Measurements from ENCODE around the gene HAUS3.
A peak's percentile ranks its signal among the peaks of the same experiment; 100 is the strongest.

The HAUS3 gene

DNA sequence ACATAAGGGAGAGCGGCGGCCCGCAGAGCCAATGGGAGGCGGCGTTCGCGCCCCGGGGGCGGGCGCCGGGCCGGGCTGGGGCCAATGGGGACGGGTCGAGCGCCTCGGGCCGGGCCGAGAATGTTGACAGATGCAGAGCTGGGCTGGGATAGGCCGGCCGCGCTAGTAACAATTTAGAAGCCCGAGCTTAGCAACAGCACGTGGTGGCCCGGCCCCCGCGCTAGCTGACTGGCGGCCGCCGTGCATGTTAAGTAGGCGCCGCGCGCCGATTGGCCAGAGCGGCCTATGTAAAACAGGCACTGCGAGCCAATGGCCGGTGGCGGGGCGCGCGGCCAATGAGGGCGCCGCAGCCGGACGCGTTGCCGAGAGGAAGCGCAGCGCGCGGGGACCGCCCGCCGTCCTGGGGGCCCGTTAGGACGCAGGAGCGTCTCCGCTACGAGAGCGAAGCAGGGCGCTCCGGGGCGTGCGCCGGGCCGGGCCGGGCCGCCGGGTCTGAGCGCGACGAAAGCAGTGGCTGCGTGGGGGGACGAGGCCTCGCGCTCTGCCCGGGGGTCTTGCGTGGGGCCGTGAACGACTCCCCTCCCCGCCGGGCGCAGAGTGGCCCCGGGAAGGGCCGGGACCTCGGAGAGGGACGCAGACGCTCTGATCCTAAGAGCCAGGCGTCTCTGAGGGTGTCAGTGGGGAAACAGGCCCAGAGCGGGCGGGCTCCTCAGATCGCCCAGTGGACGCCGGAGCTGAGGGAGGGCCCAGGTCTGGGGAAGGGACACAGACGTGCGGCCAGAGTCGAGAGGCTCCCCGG is 20.4 kb upstream of the HAUS3 start:
- DNase-seq = peak; percentile 97

DNA sequence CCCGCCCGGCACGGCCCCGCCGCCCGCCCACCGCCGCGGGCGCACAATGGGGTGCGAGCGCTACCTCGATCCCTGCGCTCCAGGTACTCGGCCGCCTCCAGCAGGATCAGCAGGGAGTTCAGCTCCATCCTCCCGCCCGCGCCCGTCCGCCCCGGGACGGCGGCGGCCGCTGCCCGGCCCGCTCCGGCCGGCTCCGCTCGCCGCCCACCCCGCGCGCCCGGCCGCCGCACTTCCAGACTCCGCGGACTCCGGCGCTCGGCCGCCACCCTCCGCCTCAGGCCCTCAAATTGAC is 19.9 kb upstream of the HAUS3 start, which contains the start of gene MXD4:
MXD4 (minus strand) TSS at position 257 of the 292 bp plus-strand sequence; CDS start at position 128, 129 bp downstream.
- DNase-seq = no peak

DNA sequence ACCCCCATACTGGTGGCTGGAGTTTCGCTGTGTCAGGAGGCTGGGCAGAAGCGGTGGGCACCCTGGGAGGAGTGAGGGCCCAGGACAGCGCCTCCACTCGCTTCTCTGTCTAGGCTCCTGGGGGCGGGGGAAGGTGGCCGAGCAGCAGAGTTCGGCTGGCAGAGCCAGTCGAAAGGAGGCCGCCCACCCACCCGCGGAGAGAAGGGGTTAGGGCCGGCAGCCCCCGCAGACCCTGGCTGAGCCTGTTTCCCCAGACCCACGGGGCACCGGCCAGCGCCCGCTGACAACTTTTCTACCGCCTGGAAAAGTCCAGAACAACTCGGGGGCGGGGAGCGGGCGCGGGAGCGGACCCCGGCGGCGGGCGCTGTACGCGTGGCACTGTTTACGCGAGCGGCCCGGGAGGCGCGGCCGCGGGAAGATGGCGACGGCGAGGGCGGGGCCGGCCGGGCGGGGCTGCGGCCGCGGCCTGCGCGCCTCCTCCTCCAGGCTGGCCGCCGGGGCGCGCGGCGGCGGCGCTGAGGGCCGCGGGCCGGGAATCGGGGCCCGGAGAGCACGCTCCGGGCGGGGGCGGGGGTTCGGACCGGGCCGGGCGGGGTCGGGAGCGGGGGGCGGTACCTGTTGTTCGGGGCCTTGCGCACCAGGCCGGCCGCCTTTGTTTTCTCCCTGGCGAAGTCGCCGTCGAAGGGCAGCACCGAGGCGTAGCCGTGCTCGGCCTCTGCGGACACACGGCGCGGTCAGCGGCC is 19.4 kb upstream of the HAUS3 start:
- DNase-seq = peak; percentile 35

DNA sequence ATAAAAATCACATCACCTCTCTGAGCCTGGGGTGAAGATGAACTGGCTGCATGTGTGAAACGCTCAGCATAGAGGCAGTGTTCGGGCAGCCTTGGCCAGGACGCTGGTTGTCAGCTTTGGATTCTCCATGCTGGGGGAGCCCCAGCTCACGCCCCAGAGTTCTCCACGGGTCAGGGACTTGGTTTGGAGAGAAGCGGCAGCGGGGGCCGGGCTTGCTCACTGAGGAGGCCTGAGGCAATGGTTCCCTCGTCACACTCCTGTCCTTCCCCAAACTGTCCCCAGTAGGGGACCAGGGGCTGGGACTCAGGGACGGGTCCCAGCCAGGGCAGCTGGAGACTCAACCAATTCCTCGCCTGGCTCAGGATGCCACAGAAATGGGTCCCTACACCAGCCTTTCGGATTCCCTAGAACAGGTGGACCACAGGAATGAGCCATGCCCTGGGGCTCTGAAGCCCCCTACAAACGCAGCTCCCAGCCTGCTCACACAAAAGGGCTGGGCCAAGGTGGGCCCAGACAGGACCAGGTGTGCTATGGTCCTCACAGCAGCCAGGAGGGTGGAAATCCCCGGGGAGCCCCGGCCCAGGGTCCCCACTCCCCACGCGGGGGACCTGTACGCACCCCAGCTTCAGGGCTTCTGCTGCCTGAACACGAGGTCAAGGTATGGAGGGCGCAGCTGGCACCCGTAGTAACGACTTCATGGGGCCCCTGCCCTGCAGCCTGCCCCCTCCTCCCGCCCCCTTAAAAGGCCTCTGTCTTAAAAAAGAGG is 18.6 kb upstream of the HAUS3 start:
- DNase-seq = no peak

DNA sequence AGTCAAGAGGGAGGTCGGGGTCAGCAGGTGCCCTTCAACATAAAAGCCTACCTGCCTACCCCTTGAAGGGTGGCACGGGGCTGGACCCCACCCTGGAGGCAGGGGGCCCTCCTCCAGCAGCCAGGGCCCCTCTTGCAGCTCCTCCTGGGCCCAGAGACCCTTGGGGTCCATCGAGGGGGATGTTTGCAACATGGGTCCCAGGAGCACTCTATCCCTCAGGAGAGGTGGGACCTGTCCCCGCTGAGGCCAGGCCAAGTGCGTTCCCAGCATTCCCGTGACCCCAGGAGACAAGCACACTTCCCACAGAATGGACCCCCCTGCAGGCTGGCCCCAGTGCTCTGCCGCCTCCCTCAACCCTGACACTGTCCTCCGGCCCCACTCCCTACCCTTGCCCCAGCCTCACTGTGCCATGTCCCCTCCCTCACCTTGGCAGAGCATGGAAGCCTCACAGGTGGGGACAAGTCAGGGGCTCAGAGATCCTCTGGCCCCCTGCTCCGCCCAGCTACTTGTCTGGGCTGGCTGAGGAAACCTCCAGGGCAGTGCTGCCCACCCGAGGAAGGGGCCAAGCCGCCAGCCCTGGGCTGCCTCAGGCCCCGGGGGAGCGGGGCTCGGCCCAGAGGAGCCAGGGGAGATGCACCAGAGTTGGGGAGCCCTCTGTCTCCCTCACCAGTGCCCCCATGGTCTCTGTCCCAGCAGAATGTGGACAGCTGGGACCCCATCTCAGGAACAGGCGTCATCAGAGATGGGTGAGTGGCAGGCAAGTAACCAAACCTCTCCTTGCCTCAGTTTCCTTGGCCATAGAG is 17.8 kb upstream of the HAUS3 start:
- DNase-seq = no peak

DNA sequence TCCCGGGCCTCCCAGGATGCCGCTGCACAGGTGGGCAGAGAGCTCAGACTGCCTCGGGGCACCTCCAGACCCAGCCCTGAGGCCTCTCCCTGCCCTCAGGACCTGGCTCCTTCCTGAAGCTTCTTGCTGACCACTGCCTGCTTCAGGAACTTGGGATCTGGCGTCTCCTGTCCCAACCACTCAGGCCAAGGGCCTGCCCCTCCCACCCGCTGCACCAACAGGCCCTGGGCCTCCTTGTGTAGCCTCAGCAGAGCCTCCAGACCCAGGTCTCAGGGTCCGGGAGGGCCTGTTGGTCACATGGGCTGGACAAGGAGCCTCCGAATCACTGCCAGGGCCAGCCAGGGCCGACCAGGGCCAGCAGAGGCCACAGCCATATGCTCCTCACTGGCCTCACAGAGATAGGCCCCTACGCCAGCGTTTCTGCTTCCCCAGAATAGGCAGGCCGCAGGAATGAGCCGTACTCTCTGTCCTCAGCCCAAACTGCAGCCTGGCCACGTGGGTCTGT is 17.2 kb upstream of the HAUS3 start:
- no peak for DNase-seq

DNA sequence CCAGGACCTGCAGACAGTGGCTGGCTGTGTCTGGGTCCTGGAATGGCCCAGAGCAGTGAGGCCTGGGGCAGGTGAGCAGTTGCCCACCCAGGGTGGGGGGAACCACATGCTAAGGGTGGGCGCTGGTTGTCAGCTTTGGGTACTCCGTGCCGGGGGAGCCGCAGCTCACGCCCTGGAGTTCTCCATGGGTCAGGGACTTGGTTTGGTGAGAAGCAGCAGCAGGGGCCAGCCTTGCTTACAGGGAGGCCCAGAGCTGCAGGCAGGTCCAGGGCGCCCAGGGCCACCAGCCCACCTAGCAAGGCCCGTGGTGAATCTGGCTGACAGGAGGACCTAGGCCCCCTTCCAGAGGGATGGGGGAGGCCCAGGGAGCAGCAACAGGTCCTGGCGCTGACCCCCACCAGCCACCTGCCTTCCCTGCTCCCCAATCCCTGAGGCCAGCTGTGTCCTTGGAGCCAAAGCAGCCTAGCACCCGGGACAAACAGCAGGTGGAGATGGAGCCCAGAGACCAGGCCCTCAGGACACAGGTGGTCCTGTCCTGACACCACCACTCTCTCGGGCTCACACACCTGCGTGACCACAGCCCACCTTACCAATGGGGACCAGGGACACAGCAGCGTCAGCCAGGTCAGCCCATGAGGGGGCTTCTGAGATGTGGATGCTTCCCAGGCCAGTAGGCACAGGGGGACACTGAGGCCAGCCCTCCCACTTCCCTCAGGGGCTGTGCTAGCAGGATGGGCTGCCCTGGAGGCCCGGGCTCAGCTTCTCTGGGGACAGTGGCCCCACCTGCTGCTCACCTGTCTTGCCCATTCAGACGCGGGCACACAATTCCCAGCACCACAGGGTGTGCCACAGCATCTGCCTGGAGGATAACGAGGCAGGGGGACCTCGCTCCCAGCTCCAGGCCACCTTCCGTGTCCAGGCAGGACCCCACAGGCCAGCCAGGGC is 16.4 kb upstream of the HAUS3 start:
- DNase-seq = no peak

DNA sequence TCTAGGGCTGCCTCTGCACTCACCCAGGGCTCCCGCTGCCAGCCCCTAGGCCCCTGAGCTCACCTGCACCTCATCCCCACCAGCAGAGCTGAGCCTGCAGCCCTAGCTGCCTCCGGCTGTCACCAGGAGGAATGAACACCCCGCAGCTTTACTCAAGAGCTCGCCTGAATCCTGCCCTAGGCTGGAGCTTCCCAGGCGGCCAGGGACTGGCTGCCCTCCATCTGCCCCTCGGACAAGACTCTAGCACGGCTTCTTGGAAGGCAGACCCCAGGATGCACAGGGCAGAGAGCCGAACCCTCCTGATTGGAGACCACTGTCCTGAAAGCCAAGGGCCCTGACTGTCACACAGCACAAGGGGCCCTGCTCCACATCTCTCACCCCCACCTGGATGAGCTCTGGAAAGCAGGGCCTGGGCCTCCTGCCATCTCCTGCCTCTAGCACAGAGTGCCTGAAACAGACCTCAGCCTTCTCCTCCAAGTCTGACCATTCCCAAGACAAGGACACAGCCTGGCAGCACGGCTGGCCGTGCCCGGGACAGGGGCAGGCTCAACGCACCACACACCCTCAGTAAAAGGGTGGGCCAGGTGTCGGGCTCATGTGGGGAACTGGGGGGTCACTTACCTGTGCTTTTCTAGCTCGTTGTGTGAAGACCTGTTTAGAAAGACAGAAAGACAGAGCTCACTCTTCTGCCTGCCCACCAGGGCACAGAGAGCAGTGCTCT is 15.6 kb upstream of the HAUS3 start:
- DNase-seq = no peak

DNA sequence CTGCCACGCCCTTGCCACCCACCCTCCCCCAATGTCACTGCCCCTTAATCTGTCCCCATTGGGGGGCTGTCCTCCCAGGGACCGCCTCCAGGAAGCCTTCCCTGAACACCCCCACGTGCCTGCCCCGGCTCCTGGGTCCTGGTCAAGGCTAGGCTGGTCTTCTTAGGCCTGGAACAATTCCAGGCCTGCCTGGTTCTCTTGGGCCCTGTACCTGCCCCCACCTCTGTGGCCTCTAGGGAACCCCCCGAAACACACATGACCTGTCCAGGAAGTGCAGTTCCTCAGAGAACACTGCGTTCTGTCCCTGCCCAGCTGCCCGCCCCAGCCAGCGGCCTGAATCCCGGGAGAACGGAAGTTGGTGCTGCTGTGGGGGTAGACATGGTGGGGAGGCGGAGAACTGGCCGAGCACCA is 14.9 kb upstream of the HAUS3 start:
- no peak for DNase-seq

DNA sequence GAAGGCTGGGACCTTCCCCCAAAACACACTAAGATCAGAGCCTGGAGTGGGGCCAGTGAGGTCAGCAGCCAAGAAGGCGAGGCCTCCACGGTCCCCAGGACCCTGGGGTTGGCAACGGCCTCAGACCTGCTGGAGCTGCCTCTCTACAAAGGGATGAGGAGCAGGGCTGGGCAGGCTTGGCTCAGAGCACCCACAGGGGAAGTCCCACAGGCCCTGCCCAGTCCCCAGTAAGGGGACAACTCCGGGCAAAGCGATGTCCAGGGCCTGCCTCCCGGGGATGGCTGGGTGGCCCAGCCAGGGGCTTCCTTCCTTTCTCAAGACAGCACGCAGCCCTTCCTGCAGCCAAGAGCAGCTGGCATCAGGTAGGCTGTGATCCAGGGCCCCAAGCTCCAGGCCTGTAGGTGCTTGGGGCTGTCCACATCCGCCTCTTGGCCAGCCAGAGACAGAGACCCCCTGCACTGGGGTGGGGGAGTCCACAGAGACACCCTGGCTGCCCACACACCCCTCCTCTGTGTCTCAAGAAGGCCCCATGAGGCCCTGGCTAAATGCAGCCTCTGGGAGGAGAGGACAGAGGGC is 14.3 kb upstream of the HAUS3 start:
- DNase-seq = no peak

DNA sequence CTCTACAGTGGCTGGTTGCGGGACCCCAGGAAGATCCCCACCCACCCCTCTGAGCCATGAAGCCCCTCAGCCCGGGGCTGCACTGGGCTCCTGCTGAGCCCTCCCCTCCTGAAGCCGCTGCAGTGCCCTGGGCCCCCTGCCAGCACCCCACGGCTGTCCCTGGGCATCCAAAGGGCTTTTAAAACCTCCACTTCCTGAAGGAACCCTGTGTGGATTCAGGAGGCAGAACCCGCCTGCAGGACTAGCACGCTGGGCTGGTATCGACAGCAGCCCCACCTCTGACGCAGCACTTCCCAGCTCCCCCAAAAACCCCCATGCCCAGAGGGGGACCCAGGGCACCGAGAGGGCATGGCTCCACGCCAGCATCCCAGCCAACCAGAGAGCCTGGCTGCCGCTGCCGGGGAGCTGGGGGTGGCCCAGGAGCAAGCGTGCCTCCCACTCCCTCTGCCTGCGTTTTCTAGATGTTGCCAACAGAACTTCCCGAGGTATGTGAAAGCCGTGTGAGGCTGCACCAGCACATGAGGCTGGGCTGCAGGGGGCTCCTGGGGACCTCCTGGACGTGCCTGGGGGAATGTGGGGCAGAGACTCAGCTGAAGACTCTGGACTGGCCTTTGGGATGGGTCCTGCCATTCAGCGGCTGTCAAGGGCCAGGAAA is 13.7 kb upstream of the HAUS3 start:
- DNase-seq = peak; percentile 96

DNA sequence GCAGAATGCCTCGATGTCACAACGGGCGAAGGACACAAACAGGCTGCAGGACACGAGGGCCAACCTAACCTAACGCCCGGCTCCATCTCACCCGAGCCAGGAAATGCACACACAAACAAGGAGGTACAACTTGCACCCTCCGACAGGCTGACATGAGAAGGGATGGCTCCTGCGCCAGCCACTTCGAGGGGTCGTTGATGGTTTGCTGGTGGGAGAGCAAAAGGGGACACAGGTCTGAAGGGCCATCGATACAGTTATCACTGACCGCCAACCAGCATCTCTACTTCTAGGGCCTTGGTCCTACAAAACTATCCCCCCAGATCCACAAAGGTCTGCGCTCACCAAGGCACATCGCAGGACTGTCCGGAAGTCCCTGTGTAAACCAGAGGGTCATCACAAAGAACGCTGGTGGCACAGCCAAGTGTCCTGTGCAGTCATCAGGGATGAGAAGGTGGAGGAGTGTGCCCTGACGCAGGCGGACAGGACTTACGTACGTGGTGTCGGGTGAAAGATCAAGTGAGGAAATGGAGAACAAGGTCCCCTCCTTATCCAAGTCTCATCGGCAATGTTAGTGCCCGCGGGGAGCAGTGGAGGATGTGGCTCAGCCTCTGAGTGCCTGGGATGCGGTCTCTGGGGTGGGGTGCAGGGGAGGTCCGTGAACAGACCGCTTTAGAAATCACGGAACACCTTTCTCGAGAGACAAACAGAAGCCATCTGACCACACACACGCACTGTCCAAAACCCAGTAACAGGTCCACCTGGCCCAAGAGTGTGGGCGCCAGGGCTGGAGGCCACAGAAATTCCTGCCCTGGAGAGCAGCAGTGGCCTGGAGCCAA is 13.0 kb upstream of the HAUS3 start:
- peak; percentile 15 for DNase-seq

DNA sequence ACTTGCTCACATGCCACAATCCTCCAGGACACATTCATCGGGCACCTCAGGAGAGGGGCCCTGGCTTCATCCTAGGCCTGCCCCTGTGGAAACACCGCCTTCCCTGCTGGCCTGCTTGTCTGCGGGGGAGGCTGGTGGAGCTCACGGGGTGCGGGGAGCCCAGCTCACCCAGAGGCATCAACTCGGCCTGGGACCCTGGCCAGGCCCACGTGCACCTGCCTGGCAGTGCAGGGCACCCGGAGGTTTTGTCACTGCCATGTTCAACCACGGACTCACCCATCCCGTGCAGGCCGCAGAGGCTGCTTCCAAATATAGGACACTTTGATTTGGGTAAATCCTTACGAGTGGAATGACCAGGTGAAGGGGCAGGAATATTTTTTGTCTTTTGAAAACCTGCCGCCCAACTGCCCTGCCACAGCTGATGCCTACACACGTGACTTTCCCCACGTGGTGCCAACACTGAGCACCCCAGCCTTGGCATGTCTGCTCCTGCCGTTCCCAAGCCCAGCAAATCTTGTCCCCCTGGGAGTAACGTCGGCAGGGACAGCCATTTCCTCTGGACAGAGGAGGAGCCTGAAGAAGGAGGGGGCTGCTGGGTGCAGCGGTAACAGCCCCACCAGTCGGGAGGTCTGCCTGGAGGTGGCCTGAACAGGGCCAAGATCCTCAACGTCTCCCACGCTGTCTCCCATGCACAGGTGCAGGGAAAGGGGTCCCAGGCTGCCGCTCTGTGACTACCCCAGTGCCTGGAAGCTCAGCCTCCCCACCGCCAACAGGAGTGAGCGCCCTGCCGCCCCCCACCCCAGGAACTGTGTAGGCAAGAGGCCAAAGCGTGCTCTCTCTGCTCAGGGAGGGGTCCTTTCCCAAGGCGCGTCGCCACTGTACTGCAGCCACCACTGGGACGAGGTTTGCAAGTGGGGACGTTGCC is 11.5 kb upstream of the HAUS3 start:
- no peak for DNase-seq

DNA sequence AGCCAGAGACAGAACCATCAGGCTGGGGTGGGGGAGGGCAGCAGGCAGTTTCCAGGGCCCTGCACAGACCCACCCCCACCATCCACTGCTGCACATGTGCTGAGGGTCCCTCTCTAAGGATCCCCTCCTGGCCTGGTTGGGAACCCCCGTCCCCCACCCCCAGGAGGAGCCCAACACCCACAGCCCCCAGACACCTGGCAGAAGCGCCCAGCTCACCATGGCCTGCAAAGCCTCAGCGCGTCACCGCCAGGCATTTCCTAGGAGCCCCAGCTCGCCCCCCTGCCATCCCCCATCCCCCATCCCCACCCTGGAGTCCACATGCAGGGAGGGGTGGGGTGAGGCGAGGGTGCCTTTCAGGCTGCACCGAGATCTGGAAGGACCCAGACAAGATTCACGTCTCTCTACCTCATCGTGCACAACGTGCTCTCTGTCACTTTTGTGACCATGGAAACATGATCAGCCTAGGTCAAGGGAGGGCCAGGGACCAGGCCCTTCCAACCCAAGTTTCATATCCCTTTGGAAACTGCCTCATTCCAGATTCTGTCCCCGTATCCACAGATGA is 10.7 kb upstream of the HAUS3 start:
- DNase-seq = no peak

DNA sequence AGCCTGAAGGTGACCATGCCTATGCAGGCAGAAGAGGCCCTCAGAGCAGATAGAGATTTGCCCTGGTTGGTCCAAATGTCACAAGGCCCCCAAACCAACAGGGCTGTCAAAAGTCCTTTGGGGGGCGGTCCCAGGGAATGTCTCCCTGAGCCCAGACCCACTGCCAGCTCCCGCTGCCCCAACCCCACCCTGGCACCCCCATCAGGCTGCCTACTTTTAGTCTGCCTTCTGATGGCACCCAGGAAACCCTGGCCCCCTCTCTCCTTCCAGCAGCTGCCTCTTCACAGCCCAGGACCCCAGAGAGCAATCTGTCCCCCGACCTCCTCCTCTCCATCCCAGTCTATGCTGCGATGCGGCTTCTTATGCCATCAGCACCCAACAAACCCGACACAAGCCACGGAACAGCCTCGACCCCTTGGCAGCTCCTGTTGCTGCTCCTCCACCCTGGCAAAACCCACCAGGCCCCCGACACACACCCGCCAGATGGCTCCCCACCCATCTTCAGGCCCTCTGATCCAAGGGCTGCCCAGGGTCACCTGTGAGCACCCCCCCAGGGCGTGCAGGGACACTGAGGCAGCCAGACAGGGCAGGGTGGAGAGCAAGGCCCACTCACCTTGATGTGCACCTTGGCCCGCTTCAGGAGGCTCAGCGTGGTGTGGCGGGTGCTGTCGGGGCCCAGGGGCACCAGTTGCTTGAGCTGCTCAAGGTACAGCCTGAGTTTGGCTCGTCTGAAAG is 10.0 kb upstream of the HAUS3 start:
- no peak for DNase-seq

DNA sequence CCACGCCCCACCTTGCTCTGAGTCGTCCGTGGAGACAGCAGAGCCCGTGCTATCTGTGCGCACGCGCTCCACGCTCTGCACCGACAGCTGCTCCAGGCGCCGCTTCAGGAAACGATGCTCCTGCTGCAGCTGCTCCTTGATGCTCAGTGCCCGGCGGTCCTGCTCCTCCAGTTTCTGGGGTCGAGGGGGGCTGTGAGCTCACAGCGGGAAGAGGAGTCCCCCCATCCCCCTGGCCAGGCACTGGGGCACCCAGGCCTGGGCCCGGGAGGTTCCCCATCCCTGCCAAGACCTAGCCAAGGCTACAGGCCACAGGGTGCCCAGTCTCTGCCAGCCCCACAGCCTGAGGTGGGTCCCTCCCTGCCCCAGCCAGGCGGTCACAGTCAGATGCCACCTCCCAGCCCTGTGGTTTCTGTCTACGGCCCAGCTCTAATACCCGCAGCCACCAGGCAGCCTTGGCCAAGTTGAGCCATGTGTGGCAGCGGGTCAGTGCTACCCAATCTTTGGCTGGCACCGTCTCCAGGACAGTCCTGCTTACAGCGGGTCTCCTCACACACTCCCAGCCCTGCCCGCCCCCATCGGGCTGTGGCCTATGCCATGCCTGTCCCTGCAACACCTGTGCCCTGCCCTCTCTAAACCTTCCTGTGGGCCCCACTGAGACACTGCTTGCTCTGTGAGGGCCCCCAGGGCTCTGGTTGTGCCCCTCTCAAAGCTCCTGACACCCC is 9.3 kb upstream of the HAUS3 start:
- no peak for DNase-seq
